Pons (tissue), 1 donor: ENCODE data around the gene GABRR1.
A peak's percentile ranks its signal among the peaks of the same experiment; 100 is the strongest.
"Not testable (repeated sequence)": the region's sequence is repeated elsewhere in the genome, so short reads cannot be mapped to it uniquely, and the experiment has no call there.

Experiments used
- DNase-seq: peaks from one replicate; pipeline ENCODE4 v3.0.0-alpha.2; 2016; ENCODE audit warnings: low spot score

The GABRR1 gene

DNA sequence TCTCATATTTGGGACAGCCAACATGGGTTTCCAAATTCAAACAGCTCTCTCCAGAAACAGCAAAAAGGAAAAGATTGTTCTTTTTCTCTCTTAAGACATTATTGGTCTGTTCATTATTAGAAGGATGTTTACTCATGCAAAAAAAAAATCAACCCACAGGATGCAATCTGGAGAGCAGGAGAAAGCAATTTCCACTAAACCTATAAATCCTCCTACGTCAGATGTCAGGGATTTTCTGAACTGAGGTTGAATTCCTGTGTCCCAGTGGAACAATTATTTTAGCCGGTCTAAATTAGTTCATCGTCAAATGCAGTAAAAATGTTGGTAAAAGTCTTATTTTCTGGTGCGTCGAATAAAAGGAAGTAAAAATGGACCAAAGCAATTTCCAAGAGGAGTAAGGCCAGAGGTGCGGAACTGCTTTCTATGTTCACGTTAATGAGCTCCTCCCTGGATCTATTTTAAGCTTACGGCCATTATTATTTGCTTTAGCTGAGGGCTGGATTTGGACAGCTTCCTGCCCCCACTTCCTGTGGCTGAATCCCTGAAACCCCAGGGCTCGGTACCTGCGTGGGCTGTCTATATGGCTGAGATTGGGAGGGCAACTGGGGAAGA, at the start of gene GABRR1:
Gene GABRR1, minus strand, starts transcription at position 60 of the 612 bp plus-strand sequence. Its CDS starts 36 bp downstream, at position 24.
- no peak for DNase-seq

DNA sequence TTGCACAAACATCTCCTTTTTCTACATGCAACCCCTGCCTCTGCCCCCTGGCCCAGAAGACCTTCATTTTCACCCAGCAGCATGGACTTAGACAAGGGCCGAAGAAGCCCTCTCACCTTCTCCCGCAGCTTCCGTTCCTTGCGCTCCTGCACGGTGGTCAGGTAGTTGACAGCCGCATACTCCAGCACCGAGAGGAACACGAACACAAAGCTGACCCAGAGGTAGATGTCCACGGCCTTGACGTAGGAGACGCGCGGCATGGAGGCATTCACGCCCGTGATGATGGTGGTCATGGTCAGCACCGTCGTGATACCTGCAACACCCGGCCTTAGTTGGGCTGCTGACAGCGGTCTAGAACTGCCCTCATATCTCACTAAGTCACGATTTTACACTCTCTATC, 47.1 kb upstream of the GABRR1 start:
- no peak for DNase-seq

DNA sequence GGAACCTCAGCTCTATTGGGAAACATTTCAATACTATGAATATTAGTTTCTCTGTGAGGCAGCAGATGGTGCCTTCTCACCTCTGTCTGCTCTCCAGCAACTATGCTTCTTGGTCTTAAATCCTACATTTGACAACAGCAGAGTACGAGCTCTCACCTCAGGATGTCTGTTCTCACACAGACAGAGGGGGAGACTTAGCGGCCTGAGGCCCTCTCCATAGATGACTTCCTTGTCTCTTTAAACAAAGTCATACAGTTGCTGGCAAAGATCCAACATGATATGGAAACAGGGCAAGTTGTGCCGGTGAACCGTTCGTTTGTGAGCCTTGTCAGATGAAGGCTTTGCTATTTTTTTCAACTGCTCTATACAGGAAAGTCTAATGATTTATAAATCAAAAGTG, 43.7 kb upstream of the GABRR1 start:
- DNase-seq, result no peak

DNA sequence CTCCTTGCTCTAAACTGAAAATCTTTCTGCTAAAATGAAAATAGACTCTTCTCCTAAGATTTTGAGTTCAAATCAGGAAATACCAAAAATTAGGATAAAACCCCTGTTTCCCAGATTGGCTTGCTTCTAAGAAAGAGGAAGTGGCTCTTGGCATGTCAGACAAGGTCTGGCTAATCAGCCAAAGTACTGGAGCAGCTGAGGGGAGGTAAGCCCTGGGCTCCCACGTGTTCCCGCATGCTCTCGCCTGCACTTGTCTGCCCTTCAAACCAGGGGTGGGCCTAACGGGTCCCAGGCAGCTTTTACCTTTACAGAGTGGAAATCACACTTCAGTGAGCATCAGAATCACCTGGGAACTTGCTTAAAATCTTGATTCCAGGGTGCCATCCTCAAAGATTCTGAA, 43.2 kb upstream of the GABRR1 start:
- peak; percentile 29 for DNase-seq

DNA sequence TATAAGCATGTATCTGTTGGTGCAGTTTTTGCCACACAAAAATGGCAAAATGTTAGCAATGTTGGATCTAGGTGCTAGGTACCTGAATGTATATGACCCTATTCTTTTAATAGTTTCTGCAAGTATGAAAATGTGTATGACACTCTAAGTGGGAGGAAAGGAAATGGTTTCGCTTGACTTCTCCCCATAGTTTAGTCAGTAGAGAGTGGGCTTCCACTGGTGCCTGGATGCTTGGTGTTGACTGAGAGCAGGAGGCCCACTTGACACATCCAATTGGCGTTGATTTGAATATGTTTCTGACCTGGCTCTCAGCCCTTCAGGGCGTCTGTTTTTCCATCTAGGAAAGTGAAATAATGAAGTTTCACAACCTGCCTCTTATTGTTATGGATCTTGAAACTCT, 41.8 kb upstream of the GABRR1 start:
- DNase-seq, result no peak

DNA sequence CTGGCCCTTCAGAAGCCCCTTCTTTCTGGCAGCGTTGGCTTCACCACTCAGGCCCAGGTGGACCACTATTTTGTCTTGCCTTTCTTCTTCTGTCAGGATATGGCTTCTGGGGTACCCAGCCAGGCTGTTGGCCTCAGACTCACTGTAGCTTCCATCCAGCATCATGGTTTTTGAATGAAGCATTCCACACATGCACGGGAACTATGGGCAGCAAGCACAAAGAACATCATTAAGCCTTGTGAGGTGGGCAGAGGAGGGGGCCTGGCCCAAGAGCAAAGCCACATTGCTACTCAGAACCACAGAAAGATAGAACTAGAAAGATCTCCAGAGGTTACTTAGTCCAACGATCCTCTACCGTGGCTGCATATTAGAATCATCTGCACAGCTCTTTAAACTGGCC, 40.6 kb upstream of the GABRR1 start:
- DNase-seq, result no peak

DNA sequence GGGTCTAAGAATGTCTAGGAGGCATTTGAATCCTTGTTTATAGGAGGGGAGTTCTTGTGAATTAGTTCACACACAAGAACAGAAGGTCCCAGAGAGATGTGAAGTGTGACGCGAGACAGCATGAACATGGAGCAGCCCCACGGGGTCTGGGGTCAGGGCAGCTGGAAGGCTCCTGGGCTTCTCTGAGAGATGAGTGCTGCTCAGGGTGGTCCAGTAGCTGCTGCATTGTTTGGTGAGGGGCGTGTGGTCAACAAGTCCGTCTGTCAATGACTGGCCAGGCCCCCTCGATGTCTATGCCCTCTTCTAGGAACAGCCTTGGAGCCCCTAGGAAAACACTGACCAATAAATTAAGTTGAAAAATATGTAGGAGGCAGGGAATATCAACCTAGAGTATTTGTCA, 40.2 kb upstream of the GABRR1 start:
- no peak for DNase-seq

DNA sequence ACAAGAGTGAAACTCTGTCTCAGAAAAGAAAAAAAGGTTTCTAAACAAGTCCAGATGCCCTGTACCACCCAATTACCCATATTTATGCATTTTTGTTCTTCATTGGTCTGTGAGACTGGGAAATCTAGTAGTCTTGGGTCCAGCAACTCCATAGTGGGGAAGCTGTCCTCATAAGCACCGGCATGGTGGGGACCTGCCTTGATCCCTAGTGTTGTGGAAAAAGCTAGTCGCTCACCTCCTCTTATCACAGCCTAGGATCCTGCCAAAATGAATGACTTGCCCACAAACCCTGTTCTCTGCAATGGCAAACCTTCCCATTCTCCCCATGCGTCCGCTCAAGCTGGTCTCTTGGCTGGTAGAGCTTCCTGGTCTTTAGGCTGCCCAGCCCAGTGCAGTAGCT, 38.3 kb upstream of the GABRR1 start:
- no peak for DNase-seq

DNA sequence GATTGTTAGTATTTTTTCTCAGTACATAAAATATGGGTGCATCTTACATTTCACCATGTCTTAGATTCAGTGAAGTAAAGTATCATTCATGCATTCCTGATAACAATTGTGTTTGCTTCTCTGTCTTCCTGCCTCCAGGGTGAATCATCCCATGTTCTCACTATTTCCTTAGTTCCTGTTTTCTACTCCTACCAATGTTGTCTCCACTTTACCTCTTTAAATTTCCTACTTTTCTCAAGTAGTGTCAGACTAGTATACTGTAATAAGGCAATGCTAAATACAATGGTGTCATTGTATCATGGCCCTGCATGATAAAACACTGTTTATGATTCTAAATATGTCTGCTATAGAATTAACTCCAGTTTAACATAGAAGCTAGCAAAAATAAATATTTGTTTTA, 37.4 kb upstream of the GABRR1 start:
- DNase-seq, result no peak

DNA sequence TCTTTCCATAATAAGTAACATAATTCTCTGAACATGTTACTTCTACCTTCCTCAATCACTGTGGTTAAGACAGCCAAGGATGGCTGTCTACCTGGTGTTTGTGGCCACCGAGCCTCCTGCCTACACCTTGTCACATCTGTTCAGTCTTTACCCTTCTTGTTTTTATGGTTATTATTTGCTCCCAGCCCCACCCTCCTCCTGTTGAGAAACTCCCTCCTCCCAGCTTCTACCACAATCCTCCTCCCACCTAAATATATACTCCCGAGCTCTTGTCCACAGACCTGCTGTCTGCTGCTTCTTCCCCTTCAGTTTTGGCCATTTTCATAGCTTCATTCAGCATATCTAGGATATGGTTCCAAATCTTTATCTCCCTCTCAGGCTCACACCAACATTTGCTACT, 35.7 kb upstream of the GABRR1 start:
- DNase-seq, result no peak

DNA sequence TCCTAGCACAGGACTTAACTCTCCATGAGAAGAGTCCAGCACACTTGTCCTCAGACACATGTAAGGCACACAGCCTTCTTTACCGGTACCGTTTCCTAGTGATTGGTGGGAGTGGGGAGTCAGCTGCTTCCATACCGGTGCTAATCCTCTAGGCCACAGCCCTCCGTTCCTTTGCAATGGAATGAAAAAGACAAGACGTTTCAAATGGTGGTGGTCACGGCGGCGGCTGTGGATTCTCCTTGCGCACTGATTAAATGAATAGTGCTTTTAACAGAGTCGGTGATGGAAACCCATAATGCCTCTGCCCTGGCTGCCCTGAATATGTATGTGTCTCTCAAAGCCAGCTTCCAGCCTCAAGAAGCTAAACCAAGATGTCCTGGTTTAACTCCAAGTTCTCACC, 34.8 kb upstream of the GABRR1 start:
- no peak for DNase-seq

DNA sequence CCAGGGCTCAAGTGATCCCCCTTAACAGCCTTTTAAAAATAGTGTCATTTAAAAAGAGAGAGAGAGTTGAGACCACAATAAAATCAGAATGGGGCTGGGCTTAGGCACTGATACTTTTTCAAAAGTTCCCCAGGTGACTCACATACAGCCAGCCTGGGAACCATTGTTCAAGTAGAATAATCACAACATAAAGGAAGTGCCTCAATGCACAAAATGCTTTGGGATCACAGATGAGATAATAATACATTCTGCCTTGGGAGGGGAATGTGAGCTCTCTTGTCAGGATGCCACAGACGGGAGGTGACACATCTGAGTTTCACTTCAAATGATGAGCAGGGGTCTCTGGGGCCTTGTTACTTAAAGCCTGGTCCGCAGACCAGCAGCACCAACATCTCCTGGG, 34.0 kb upstream of the GABRR1 start:
- DNase-seq, result no peak

DNA sequence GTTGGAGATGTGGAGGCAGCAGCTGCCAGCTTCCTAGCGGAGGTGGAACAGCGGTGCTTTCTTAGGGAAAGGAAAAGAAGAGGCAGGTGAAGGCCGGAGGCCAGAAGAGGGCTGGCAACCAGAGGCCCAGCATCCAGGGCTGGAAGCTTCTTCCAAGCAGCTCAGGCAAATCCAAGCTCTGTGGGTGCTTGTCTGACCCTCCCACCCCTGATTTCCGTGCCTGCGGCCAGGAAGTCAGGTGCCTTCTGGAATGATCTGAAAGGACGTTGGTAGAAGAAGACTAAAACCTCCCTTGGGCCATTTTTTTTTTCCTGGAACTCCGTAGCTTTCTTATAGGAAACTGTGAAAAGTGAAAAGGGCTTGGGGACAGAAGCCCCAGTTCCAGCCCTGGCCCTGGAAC, 33.1 kb upstream of the GABRR1 start:
- no peak for DNase-seq

DNA sequence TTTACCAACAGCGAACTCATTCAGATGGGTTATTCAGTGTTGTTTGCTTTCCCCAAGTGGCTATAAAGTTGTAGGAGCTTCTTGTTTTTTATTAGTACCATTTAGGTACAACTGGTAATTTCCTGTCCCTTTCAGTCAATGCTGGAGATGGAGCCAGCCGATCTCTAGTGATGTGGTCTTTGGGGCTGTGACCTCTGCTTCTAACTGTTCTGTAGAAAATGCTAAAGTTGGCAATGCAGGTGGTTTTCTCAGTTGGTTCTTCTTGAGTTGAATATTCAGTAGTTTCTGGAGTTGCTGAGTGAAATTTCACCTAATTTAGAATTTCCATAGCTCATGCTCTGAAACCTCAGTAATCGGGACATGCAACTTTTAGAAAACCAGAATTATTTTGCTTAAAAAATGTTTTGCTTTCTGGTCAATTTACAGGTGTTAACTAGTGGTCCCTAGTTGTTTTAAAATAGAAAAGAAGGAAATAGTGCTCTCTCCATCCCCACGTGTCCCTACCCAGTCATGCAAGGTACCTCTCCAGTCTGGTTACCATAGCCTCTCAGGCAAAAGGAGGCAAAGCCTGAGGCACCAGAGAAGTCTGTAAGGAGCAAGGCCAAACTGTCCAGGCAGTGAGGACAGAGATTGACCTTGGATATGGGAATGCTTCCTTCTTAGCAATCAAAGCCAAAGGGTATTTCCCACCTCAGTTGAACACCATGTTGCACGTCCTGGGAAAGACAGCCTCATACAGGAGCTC, 27.3 kb upstream of the GABRR1 start:
- DNase-seq, result no peak

DNA sequence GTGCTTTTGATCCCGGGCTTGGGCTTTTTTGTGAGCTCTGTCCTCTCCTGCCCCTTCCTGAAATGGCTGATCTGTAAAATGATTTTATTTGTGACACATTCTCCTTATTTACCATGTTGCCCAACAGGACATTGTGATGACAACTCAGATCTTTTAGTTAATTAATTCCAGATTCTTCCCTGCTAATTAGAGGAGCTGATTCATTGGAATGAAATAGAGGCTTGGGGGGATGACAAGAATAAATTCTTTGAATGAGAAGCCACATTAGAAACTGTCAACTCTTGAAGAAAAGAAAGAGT, 26.1 kb upstream of the GABRR1 start:
- DNase-seq, result no peak

DNA sequence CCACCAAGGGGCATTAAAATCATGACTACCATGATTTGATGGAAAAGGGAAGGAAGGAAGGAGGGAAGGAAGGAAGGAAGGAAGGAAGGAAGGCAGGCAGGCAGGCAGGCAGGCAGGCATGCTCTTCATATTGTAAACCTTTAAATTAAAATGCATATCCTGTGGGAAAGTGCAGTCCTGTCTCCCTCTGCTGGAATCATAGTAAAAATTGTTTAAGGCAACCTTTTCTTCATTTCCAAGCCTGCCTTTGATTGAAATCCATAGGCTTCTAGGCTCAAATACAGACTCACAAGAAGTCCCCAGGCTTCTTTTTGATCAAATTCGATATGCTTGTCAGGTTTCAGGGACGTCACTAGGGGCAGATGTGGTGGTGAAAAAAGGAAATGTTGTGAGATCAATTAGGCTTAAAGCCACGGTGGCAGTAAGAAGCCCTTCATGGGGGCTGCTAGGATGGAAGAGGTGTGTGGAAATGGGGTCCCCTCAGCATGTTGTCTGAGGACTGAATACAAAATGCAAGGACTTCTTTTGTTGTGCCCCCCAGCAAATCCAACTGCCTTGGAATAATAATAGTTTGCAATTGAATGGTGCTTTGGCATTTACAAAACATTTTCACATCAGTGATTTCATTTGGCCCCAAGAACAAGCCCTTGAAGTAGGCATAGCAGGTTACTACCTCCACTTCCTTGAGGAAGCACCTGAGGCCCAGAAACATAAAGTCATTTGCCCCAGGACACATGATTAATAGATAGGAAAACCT, 25.6 kb upstream of the GABRR1 start:
- DNase-seq, result peak; percentile 55

DNA sequence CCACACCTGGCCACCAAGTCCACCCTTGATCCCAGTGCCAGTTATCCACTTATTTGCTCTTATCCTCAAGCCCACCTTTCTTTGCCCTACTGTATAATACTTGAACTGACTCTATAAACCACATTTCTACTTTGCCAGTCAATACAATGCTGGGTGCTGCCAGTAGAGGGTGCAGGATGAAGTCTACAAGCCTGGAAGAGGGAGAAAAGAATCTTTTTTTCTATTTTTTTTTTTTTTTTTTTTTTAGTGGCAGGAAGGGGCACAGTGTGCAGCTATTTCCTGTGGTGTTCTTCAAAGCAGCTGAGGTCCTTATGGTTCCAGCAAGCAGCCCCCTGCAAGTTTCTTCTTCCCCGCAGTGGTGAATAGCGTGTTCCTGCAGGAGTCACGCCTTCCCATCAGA, 22.2 kb upstream of the GABRR1 start:
- DNase-seq, result no peak

DNA sequence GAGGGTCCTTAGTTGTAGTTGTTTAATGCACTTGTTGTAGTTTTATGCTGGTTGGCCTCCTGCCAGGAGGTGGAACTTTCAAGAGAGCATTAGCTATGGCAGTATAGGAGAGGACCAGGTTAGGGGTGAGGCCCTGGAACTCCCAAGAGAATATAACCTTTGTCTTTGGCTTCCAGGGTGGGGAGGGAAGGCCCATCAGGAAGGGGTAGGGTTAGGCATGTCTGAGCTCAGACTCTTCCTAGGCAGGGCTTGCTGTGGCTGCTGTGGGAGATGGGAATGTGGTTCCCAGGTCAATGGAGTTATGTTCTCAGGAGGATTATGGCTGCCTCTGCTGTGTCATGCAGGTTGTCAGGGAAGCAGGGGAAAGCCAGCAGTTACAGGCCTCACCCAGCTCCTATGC, 20.0 kb upstream of the GABRR1 start:
- DNase-seq, result no peak

DNA sequence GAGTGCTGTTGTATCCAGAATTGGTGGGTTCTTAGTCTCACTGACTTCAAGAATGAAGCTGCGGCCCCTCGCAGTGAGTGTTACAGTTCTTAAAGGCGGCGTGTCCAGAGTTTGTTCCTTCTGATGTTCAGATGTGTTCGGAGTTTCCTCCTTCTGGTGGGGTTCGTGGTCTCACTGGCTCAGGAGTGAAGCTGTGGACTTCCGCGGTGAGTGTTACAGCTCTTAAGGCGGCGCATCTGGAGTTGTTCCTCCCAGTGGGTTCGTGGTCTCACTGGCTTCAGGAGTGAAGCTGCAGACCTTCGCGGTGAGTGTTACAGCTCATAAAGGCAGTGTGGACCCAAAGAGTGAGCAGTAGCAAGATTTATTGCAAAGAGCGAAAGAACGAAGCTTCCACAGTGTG, 16.4 kb upstream of the GABRR1 start:
- DNase-seq, result not testable (repeated sequence)

DNA sequence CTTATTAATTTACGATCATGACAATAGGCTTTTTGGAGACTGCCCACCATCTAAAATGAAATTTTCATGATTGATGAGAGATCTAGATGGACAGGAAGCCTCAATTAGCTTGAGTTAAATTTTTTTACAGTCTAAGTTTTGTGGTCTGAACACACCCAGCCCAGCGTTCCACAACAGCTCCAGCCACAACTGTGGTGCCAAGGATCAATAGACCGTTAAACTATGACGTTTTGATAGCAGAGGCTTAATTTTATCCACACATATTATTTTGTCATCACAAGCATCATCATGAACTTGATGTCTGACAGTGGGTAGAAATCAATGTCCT, 5.5 kb upstream of the GABRR1 start:
- no peak for DNase-seq

DNA sequence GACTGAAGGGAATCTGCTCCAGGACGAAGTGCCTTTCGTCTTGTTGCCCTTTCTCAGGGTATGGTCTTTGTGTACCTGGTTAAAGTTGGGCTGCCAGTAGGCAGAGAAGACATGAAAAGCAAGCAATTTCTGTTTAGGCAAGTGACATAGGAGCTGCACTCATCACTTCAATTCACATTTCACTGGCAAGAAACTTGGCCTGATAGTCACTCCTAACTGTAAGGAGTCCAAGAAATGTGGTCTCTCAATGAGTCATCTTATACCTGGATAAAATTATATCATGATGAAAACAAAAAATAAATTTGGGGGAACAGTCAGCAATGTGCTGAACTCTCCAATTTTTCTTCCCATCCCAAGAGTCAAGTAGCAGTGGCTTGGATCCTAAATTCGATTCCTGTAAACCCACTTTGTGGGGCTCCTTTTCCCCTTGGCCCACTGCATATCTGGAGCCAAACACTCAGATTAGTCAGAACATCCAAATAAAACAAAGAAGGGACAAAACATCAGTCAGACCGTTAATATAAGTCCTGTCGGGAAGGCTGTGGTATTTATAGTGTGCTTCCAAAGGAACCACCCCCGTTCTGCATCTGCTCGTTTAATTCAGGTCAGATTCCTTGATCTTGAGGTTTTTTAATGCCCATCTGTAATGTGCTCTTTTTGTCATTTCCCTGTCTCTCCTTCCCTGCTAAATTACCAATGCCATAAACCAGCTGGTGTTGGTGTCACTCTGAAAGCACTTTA, 5.0 kb upstream of the GABRR1 start:
- DNase-seq, result no peak

DNA sequence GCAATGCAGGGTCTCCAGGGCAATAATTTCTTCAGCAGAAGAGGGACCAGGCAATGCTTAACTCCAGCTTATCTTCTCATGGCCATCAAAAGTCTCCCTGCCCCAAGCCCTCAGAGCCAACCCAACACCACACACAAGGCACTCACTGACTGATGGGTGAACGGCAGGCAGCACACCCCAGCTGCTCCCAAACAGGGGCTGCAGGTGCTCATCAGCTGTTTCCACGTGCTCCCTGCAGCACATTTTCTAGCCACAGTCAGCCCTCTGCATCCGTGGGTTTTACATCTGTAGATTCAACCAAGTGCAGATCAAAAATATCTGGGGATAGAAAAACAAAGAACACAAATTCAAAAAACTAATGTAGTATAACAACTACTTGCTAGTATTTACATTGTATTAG, 4.0 kb upstream of the GABRR1 start:
- DNase-seq, result no peak

DNA sequence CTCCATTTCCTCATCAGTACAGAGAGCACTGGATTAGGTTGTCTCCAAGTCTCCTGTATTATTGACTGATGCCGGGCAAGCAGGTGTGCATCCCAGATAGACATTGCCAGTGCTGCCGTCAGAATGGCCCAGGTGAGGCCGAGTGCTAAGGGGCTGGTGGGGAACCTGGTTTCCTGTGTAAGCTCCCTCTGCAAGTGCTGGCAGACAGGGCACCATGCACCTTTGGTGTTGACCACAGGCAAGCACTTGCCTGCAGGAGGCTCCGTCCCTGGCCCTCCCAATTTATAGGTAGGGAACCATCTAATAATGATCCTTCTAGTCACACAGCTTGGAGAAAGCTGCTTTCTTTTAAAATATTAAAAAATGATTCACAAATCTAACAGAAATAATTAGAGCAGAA, 747 bp downstream of the GABRR1 start:
- DNase-seq, result no peak
